ENCODE data around the gene CSTPP1. TPM values are rescaled to one million over a fixed set of nuclear protein-coding genes. Genes with fewer than 3 reads are reported as not detected.

CSTPP1 gene
- total RNA-seq, 3 donors from 2014 or later = 12.9 to 15.0 (median 14.3) TPM

DNA sequence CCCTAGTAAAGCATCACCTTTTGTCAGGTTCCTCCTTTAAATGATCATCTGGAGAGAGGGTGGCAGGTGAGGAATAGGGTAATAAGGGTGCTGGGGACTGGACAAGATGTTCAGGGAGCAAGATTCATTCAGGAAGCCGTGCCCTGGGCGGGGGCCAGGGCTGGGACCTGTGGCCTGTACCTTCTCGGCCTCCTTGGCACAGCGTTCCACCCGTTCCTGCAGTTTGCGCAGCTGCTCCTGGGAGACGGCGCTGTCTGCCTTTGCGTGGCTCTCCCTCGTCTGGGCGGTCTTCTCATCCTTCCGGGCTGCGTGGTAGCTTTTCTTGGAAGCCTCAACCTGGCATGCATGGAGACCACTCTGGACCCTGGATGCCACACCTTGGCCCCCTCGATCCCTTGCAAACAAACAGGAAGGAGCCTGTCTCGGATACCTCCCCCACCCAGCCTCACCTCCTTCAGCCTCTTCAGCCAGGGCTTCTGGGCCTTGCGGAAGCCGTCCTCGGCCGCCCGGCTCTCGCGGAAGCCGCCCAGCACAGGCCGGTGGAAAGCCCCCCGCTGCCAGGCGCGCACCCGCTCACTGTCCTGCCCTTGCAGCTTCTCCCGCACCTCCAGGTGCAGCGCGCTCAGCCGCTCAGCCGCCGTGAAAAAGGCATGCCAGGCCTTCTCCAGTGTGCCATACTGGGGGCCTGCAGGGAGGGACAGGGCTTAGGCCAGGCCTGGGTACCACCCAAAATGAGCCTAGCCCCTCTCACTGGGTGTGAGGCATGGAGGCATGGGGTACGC, 243.6 kb downstream of the CSTPP1 start:
- Mint-ChIP-seq H3K27me3 (ENCODE audit: low read depth) (peaks cover 17% of the 10 kb centered on the region), H3K4me1 (ENCODE audit: low read depth) (peaks cover 20% of the 10 kb centered on the region), H3K4me3 (no peak overlapping the region), H3K9me3 (no peaks in the 10 kb centered on the region), H3K36me3 (ENCODE audit: insufficient read depth) (no peaks in the 10 kb centered on the region)
- DNase-seq = no peak
- no peak for ATAC-seq

DNA sequence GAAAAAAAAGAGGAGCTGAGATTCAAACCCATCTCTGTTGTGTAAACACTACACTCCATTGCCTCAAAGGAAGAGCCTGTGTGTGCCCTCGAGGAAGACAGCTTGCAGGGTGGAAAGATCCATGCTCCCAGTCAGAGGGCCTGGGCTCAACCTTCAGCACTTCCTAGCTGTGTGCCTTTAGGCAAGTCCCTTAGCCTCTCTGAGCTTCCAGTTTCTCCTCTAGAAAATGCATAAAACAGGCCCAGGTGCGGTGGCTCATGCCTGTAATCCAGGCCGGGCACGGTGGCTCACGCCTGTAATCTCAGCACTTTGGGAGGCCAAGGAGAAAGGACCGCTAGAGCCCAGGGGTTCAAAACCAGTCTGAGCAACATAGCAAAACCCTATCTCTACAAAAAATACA, 244.7 kb downstream of the CSTPP1 start:
- peaks cover 11% of the 10 kb centered on the region for H3K4me1 Mint-ChIP-seq (ENCODE audit: low read depth)
- DNase-seq (no peak), ATAC-seq (no peak)

DNA sequence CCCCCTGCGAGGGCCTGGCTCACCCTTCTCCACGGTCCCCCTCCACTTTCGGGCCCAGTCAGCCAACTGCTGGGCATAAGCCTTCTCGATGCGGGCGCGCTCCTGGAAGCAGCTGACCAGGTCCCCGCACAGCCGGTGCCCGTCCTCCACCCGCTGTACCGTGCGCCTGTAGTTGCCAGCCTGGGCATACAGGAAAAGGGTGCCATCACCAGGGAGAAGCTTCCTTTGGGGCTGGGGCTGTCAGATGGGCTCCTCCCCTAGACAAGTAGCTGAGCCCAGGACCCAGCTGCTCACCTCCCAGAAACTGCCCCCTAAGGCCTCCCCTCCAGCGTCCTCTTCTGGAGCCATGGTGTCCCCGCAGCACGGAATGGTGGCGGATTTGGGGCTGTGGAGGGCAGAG, 245.8 kb downstream of the CSTPP1 start:
- Mint-ChIP-seq H3K4me3 (no peak overlapping the region), H3K4me1 (ENCODE audit: low read depth) (peaks cover 15% of the 10 kb centered on the region), H3K36me3 (ENCODE audit: insufficient read depth) (no peaks in the 10 kb centered on the region), H3K9me3 (no peaks in the 10 kb centered on the region), H3K27me3 (ENCODE audit: low read depth) (peaks cover 22% of the 10 kb centered on the region)
- DNase-seq = no peak
- ATAC-seq = no peak

More for the DNA sequence above, 244.7 kb downstream of the CSTPP1 start:
- Mint-ChIP-seq H3K9me3 (no peaks in the 10 kb centered on the region), H3K4me3 (no peak overlapping the region), H3K36me3 (ENCODE audit: insufficient read depth) (no peaks in the 10 kb centered on the region), H3K27me3 (ENCODE audit: low read depth) (peaks cover 17% of the 10 kb centered on the region)

DNA sequence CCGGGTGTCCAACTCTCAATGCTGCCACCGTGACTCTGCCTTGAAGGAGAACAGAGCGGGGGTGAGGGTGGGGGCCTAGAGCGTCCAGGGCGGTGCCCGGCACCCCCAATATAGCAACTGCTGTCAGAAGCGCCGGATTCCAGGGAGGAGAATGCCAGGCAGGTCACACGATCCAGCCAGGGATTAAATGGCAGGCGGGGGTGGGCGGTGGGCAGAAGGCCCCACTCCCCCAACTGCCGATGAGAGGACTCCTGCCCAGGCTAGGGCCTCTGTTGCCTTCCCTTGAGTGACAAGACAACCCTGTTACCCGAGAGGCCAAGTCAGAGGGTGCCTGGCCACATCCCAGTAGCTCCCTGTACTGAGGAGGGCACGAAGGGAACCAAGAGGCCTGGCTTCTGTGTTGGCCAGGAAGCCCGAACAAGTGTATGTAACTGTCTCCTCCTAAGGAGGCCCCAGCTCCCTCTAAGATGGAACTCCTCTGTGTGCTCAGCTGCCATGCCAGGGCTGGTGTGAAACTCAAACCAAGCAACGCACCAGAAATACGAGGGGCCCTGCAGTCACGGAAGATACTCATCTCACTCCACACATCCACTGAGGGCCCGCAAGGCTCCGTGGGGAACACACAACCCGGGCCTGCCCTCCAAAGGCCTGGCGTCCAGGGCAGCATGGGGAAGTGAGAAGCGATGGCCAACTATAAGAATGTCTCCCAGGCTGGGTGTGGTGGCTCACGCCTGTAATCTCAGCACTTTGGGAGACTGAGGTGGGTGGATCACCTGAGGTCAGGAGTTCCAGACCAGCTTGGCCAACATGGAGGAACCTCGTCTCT, 246.7 kb downstream of the CSTPP1 start:
- peaks cover 30% of the 10 kb centered on the region for H3K27me3 Mint-ChIP-seq (ENCODE audit: low read depth)

DNA sequence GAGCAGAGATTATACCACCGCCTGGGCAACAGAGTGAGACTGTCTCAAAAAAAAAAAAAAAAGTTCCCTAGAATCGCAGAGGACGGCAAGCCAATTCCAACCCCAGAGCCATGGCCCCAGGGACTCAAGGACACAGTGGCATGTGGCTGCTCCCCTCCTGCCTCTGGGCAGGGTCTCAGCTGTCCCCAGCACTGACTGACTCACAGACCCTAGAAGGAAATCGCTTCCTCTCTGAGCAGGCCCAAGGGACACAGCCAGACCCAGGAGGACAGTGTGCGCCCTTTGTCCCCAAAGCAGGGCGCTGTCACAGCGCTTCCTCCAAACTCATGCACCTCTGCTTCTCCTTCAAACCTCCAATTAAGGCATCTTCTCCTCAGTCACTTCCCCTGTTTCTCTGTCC, 247.4 kb downstream of the CSTPP1 start:
- H3K9me3 Mint-ChIP-seq = no peaks in the 10 kb centered on the region
- no peaks in the 10 kb centered on the region for H3K36me3 Mint-ChIP-seq (ENCODE audit: insufficient read depth)
- peaks cover 8% of the 10 kb centered on the region for H3K4me1 Mint-ChIP-seq (ENCODE audit: low read depth)
- ATAC-seq (no peak), DNase-seq (no peak)
- H3K4me3 Mint-ChIP-seq = no peak overlapping the region
- H3K27me3 Mint-ChIP-seq (ENCODE audit: low read depth) = peaks cover 30% of the 10 kb centered on the region

More for the DNA sequence above, 246.7 kb downstream of the CSTPP1 start:
- no peak overlapping the region for H3K4me3 Mint-ChIP-seq
- DNase-seq (no peak), ATAC-seq (no peak)
- H3K9me3 Mint-ChIP-seq = no peaks in the 10 kb centered on the region
- H3K4me1 Mint-ChIP-seq (ENCODE audit: low read depth) = peaks cover 8% of the 10 kb centered on the region
- no peaks in the 10 kb centered on the region for H3K36me3 Mint-ChIP-seq (ENCODE audit: insufficient read depth)

DNA sequence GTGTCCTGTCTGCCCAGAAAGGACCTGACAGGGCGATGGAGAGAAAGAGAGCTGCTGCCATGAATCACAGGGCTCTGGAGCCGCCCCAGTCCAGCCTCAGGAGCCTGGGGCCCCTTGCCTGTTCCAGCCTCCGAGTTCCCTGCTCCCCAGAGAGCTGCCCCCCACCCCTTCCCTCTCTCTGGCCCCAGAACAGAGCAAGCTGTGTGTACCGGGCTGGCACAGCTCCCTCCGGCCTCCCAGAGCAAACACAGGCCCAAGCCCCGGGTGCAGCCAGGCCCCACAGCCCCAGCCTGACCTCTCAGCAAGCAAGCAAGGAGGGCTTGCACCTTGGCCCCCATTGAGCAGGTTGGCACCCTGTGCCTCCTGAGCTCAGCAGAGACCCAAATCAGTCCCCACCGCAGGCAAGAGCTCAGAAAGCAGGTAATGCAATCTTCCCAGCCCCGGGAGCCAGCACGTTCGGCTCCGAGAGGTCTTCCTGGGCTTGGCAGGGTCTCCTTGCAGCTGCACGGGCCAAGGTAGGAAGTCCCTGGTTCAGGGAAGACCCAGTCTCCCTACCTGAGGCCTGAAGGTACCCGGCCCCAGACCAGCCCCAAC, 248.2 kb downstream of the CSTPP1 start:
- Mint-ChIP-seq H3K4me3 (peak overlapping the region; percentile 19), H3K4me1 (ENCODE audit: low read depth) (peaks cover 7% of the 10 kb centered on the region)

DNA sequence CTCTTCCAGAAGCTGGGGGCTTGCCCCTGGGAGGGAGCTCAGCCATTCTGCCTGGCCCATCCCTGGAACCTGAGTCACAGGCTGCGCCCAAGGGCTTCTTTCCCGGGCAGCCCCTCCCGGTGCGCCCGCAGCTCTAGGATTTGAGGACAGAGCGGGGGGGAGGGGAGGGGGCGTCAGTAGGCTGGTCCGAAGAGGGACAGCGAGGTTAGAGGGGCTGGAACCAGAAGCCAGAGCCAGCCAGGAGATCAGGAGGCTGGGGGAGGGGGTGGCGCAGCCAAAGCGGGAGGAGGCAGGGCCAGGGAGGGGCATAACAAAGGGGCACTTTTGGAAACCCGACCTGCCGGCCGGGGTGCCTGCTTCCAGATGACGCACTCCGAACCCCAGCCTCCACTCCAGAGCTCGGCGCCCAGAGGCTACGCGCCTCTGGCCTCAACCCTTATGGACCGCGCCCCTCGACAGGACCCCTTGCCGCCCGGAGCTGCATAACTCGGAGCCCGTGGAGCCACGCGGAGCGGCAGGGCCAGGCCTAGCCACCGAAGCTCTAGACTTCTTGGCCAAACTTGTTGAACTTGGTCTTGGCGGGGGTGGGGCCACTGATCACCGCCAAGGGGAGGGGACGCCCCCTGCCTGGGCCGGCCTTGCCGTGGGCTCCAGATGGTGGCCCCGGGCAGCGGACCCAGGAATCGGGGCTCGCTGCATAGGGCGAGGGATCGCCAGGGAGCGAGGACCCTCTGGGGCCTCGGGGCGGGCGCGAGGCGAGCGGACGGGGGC, 248.9 kb downstream of the CSTPP1 start:
- H3K36me3 Mint-ChIP-seq (ENCODE audit: insufficient read depth) = no peaks in the 10 kb centered on the region
- no peaks in the 10 kb centered on the region for H3K9me3 Mint-ChIP-seq
- peaks cover 32% of the 10 kb centered on the region for H3K27me3 Mint-ChIP-seq (ENCODE audit: low read depth)
- peak; percentile 5 to 7 for ATAC-seq
- H3K4me3 Mint-ChIP-seq = peak overlapping the region; percentile 43
- DNase-seq = no peak
- H3K4me1 Mint-ChIP-seq (ENCODE audit: low read depth) = peaks cover 7% of the 10 kb centered on the region

More for the DNA sequence above, 248.2 kb downstream of the CSTPP1 start:
- ATAC-seq (no peak), DNase-seq (no peak)
- peaks cover 32% of the 10 kb centered on the region for H3K27me3 Mint-ChIP-seq (ENCODE audit: low read depth)
- no peaks in the 10 kb centered on the region for H3K36me3 Mint-ChIP-seq (ENCODE audit: insufficient read depth)
- no peaks in the 10 kb centered on the region for H3K9me3 Mint-ChIP-seq

DNA sequence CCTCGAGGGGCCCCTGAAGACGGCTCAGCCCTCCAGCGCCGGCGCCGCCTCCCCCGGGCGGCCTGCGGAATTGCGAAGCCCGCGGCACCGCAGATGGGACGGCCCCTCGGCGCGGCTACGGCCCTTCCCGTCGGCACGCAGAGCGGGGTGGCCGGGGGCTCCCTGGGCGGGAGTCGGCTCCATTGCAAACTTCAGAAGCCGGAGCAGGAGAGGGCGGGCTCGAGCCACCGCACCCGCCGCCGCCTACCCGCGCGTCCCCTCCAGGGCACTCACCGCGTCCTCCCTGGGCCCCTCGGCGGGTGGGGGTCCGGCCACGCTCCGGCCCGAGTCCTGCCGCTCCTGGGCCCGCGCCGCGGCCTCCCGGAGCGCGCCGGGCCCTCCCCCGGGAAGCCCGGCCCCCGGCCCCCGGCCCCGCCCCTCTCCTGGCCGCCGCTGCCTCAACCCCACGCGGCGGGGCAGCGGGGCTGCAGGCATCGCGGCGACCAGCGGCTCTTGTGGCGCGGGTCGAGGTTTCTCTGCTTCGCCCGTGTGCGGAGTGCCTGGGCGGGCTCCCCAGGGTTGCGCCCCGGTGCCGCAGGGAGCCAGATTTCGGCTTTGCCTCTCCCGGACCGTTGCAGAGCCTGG, 249.6 kb downstream of the CSTPP1 start, which contains the start of gene PACSIN3:
Gene PACSIN3 (minus strand): TSS at position 359 of the 624 bp plus-strand sequence. CDS start 3,707 bp downstream, outside the sequence.
- peaks cover 7% of the 10 kb centered on the region for H3K4me1 Mint-ChIP-seq (ENCODE audit: low read depth)
- H3K36me3 Mint-ChIP-seq (ENCODE audit: insufficient read depth) = no peaks in the 10 kb centered on the region
- H3K27me3 Mint-ChIP-seq (ENCODE audit: low read depth) = peaks cover 32% of the 10 kb centered on the region
- peak within 1 kb of the TSS; percentile 69 for H3K4me3 Mint-ChIP-seq
- no peaks in the 10 kb centered on the region for H3K9me3 Mint-ChIP-seq
- DNase-seq (peak; percentile 29), ATAC-seq (peak; percentile 82 to 83)

DNA sequence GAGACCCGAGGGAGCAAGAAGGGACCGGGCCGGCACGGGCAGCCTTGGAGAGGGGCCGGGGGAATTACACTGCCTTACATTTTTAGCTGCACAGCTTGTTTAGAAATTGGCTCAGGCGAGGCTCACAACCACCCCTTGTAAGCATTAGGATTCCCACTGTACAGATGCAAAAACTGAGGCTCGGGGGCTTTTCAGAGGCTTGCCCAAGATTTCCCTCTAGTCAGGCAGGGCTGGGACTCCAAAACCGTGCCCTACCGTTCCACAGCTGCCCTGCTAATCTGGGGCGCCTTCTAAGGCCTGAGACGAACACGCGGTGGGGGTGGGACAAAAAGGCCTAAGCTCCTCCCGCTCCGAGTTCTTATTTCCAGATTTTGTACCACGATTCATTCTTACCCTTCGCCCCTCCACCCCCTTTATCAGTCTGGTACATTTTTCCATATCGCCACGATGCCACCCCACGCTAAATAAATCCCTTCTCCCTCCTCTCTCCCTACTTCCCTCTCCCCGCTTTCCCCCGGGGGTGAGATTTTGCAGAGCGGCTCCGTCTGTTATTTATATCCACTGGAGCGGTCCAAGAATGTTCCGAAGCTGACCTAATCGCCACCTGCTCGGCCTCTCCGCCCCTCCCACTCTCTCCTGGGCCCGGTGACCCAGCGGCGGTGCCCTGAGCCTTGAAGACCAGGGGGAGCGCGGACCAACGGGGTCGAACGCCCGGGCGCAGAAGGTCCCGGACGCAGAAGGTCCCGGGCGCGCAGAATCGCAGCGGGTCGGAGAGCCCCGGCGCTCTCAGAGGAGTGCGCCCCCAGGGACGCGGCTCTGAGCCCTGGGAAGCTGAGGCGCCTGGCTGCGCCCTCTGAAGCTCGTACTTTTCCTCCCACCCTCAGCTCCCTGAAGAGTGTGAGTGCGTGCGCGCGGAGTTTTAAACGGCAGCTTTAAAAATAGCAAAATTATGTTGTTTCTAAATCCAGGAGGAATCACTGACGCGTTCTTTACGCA, 250.4 kb downstream of the CSTPP1 start:
- H3K4me3 Mint-ChIP-seq = peak overlapping the region; percentile 69
- peak; percentile 50 for DNase-seq
- no peaks in the 10 kb centered on the region for H3K9me3 Mint-ChIP-seq
- H3K4me1 Mint-ChIP-seq (ENCODE audit: low read depth) = peaks cover 7% of the 10 kb centered on the region
- peak; percentile 54 to 59 for ATAC-seq
- H3K36me3 Mint-ChIP-seq (ENCODE audit: insufficient read depth) = no peaks in the 10 kb centered on the region
- peaks cover 32% of the 10 kb centered on the region for H3K27me3 Mint-ChIP-seq (ENCODE audit: low read depth)

DNA sequence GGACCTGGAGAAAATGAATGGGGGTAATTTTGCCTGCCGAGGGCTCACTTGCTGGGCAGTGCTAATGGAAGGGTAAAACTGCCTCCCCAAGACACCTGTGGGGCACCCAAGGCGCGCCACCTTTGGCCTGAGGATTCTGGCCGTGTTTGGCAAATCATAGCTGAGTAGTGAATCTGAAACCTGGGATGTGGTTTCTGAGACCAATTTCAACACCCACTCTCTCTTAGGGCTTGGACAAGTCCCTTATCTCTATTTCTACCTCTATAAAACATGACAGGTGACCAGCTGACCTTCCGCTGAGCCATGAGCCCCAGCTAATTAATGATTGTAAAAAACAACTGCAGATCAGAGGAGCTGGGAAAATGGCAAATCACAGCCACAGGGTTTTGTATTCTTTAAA, 251.2 kb downstream of the CSTPP1 start:
- ATAC-seq (no peak), DNase-seq (no peak)
- peaks cover 32% of the 10 kb centered on the region for H3K27me3 Mint-ChIP-seq (ENCODE audit: low read depth)
- no peaks in the 10 kb centered on the region for H3K9me3 Mint-ChIP-seq
- peaks cover 7% of the 10 kb centered on the region for H3K4me1 Mint-ChIP-seq (ENCODE audit: low read depth)
- no peaks in the 10 kb centered on the region for H3K36me3 Mint-ChIP-seq (ENCODE audit: insufficient read depth)
- no peak overlapping the region for H3K4me3 Mint-ChIP-seq

DNA sequence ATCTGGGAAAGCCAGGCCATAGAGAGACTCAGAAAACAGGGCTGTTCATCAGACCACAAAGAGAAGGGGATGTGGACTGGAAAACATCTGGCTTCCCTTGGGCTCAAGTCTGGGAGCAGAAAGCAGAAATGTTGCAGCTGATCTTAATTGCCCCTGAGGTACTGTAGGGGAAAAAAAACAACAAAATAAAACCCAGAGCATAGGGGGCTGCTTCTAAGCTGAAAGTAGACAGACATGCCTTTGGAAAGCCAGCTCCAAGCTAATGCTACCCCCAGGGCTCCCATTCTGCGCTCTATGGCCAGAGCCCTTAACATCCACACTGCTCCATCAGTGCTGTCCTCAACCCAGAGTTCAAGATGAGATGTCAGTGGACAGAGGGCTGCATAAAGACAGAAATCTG, 251.7 kb downstream of the CSTPP1 start:
- H3K4me1 Mint-ChIP-seq (ENCODE audit: low read depth) = peaks cover 7% of the 10 kb centered on the region
- peaks cover 32% of the 10 kb centered on the region for H3K27me3 Mint-ChIP-seq (ENCODE audit: low read depth)
- H3K4me3 Mint-ChIP-seq = no peak overlapping the region
- no peak for ATAC-seq
- H3K36me3 Mint-ChIP-seq (ENCODE audit: insufficient read depth) = no peaks in the 10 kb centered on the region
- H3K9me3 Mint-ChIP-seq = no peaks in the 10 kb centered on the region
- no peak for DNase-seq

DNA sequence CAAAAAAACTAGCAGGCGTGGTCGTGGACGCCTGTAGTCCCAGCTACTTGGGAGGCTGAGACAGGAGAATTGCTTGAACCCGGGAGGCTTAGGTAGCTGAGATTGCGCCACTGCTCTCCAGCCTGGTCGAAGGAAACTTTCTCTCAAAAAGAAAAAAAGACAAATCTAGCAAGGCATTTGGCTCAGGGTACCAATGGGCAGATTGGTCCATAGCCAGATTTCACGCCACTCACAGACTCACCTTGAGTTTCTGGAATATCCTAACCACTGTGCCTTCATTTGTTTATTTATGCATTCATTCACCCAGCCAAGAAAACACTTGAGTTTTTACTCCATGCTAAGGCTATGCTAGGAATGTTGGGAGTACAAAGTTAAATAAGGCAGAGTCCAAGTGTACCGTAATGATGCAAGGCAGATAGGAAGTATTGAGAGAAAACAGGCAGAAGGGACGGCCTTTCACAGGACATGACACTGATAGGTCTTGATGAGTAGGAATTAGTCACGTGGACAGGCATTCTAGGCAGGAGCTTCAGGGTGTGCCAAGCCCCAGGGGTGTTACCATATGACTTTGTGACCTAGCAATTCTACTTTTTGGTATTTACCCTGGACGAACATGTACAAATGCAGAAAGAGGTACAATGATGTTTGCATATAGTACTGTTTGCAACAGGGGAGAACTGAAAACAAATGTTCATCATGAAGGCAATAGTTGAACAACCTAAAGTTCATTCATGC, 252.7 kb downstream of the CSTPP1 start:
- DNase-seq (no peak), ATAC-seq (no peak)
- H3K9me3 Mint-ChIP-seq = no peaks in the 10 kb centered on the region
- H3K27me3 Mint-ChIP-seq (ENCODE audit: low read depth) = peaks cover 23% of the 10 kb centered on the region
- H3K36me3 Mint-ChIP-seq (ENCODE audit: insufficient read depth) = no peaks in the 10 kb centered on the region
- no peak overlapping the region for H3K4me3 Mint-ChIP-seq
- H3K4me1 Mint-ChIP-seq (ENCODE audit: low read depth) = peaks cover 7% of the 10 kb centered on the region

Measured in activated T-cell treated with anti-CD3 and anti-CD28 coated beads, Interleukin-2, amount 50 U/mL, for 4 hours (primary cell).